NB4 (cell line): Measurements from ENCODE around the gene ZNF787.

Source experiments
- CTCF ChIP-seq: IDR thresholded peaks from one replicate; pipeline ENCODE4 v1.5.1; 2012; ENCODE audit warnings: low read depth, low read length
- MYC ChIP-seq: IDR thresholded peaks from 2 replicates; pipeline ENCODE4 v1.6.1; 2011; ENCODE audit warnings: low read depth, low read length
- POLR2A ChIP-seq: IDR thresholded peaks from 2 replicates; pipeline ENCODE4 v1.6.1; 2011; ENCODE audit warnings: mild to moderate bottlenecking; ENCODE audit not compliant: insufficient read length; ENCODE audit errors: extremely low read depth

DNA sequence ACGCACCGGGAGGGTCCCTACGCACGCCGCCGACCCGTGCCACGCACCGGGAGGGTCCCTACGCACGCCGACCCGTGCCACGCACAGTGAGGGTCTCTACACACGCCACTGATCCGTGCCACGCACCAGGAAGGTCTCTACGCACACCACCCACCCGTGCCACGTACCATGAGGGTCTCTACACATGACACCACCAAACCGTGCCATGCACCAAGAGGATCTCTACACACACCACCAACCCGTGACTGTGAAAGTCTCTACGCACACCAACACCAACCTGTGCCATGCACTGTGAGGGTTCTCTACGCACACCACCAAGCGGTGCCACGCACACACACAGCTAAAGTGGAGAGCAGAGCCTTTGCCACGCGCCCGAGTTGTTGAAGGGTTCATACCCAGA is 16.7 kb downstream of the ZNF787 start:
- TF ChIP-seq CTCF = no peak
- no peak for TF ChIP-seq POLR2A
- no peak for TF ChIP-seq MYC
